GM23338 (cell line): ENCODE measurements around the gene G3BP1. TPM values are rescaled to one million over a fixed set of nuclear protein-coding genes. Genes with fewer than 3 reads are reported as not detected.

Source experiments
- ATAC-seq: fragments of 200-7000 bp; cut with Tn5 transposase; 3 replicates; pipeline ENCODE4 v1.9.1; 2020
- DNase-seq: peaks from one replicate; pipeline ENCODE4 v3.0.0-alpha.2; 2015; ENCODE audit warnings: low spot score
- H2AFZ ChIP-seq: fragments of 200-600 bp; sonication (generic); 2 replicates; pipeline ENCODE4 v1.8.0; 2016; ENCODE audit warnings: antibody characterized with exemption, mild to moderate bottlenecking, moderate library complexity
- H3F3A ChIP-seq: fragments of 200-600 bp; sonication (generic); replicated peaks from 2 replicates; pipeline ENCODE4 v1.8.0; 2017; ENCODE audit warnings: antibody characterized with exemption, mixed run types, low read depth
- H3K27ac ChIP-seq: fragments of 200-600 bp; sonication (generic); 2 replicates; pipeline ENCODE4 v1.6.1; 2016; ENCODE audit warnings: low read depth
- H3K27me3 ChIP-seq: fragments of 200-600 bp; sonication (generic); 2 replicates; pipeline ENCODE4 v1.8.0; 2016; ENCODE audit warnings: mild to moderate bottlenecking, mixed run types, moderate library complexity; ENCODE audit not compliant: insufficient read depth
- H3K36me3 ChIP-seq: fragments of 200-600 bp; sonication (generic); 2 replicates; pipeline ENCODE4 v1.8.0; 2016; ENCODE audit warnings: mild to moderate bottlenecking; ENCODE audit not compliant: insufficient read depth
- H3K4me1 ChIP-seq: fragments of 200-600 bp; sonication (generic); 2 replicates; pipeline ENCODE4 v1.8.0; 2016; ENCODE audit warnings: mild to moderate bottlenecking, moderate library complexity; ENCODE audit not compliant: insufficient read depth
- H3K4me2 ChIP-seq: fragments of 200-600 bp; sonication (generic); 2 replicates; pipeline ENCODE4 v1.7.1; 2017; ENCODE audit warnings: mixed run types
- H3K4me3 ChIP-seq: fragments of 200-600 bp; sonication (generic); 2 replicates; pipeline ENCODE4 v1.6.1; 2016; ENCODE audit warnings: mixed run types
- H3K79me2 ChIP-seq: fragments of 200-600 bp; sonication (generic); replicated peaks from 2 replicates; pipeline ENCODE4 v1.8.0; 2017; ENCODE audit warnings: mild to moderate bottlenecking; ENCODE audit not compliant: insufficient read depth
- H3K9me2 ChIP-seq: fragments of 200-600 bp; sonication (generic); 2 replicates; pipeline ENCODE4 v1.8.0; 2017; ENCODE audit not compliant: insufficient read depth
- H4K20me1 ChIP-seq: fragments of 200-600 bp; sonication (generic); replicated peaks from 2 replicates; pipeline ENCODE4 v1.8.0; 2017; ENCODE audit warnings: mild to moderate bottlenecking; ENCODE audit not compliant: insufficient read depth
- H3K27ac Mint-ChIP-seq: 2 replicates; pipeline ENCODE4 v1.8.0; 2020; ENCODE audit warnings: inconsistent platforms, mild to moderate bottlenecking, moderate library complexity, mixed read lengths
- H3K27me3 Mint-ChIP-seq: 3 replicates; pipeline ENCODE4 v1.8.0; 2022; ENCODE audit warnings: low read depth, mild to moderate bottlenecking, moderate library complexity, mixed read lengths, inconsistent platforms; ENCODE audit not compliant: insufficient read depth, poor library complexity
- H3K36me3 Mint-ChIP-seq: 3 replicates; pipeline ENCODE4 v1.8.0; 2021; ENCODE audit warnings: low read depth, mild to moderate bottlenecking, inconsistent platforms, moderate library complexity, mixed read lengths
- H3K4me1 Mint-ChIP-seq: 3 replicates; pipeline ENCODE4 v1.8.0; 2020; ENCODE audit warnings: mild to moderate bottlenecking, inconsistent platforms, mixed read lengths
- H3K4me3 Mint-ChIP-seq: 3 replicates; pipeline ENCODE4 v1.8.0; 2021; ENCODE audit warnings: moderate library complexity, mild to moderate bottlenecking, inconsistent platforms, mixed read lengths
- H3K9me3 Mint-ChIP-seq: 3 replicates; pipeline ENCODE4 v1.8.0; 2020; ENCODE audit warnings: moderate library complexity, mild to moderate bottlenecking, inconsistent platforms, mixed read lengths
- CREB1 ChIP-seq: fragments of 250-450 bp; sonication (Bioruptor Pico); IDR thresholded peaks from 2 replicates; pipeline ENCODE4 v1.5.0; 2020; ENCODE audit warnings: low read depth, mild to moderate bottlenecking, moderate library complexity
- ETS1 ChIP-seq: IDR thresholded peaks from 2 replicates; pipeline ENCODE4 v1.6.1; 2016; ENCODE audit warnings: antibody characterized with exemption
- EZH2 ChIP-seq: fragments of 200-600 bp; sonication (generic); IDR thresholded peaks from one replicate; pipeline ENCODE4 v1.8.0; 2017; ENCODE audit warnings: antibody characterized with exemption, mild to moderate bottlenecking, low read depth; ENCODE audit not compliant: unreplicated experiment
- EZH2phosphoT487 ChIP-seq: fragments of 200-600 bp; sonication (generic); IDR thresholded peaks from one replicate; pipeline ENCODE4 v1.8.1; 2018; ENCODE audit warnings: antibody characterized with exemption; ENCODE audit not compliant: unreplicated experiment
- JUNB ChIP-seq: IDR thresholded peaks from one replicate; pipeline ENCODE4 v1.6.1; 2016; ENCODE audit warnings: antibody characterized with exemption; ENCODE audit not compliant: unreplicated experiment
- NANOG ChIP-seq: IDR thresholded peaks from 2 replicates; pipeline ENCODE4 v1.6.1; 2016; ENCODE audit warnings: antibody characterized with exemption, borderline replicate concordance
- POLR2AphosphoS5 ChIP-seq: IDR thresholded peaks from 2 replicates; pipeline ENCODE4 v1.6.1; 2016; ENCODE audit warnings: antibody characterized with exemption, low read depth
- REST ChIP-seq: IDR thresholded peaks from one replicate; pipeline ENCODE4 v1.6.1; 2018; ENCODE audit warnings: antibody characterized with exemption; ENCODE audit not compliant: unreplicated experiment
- STAT1 ChIP-seq: IDR thresholded peaks from one replicate; pipeline ENCODE4 v1.6.1; 2016; ENCODE audit warnings: antibody characterized with exemption; ENCODE audit not compliant: unreplicated experiment
- ZNF114 ChIP-seq: fragments of 250-450 bp; sonication (Bioruptor Pico); IDR thresholded peaks from 2 replicates; pipeline ENCODE4 v1.5.0; 2020; ENCODE audit warnings: mild to moderate bottlenecking, moderate library complexity
- ZNF331 ChIP-seq: fragments of 250-450 bp; sonication (Bioruptor Pico); IDR thresholded peaks from 2 replicates; pipeline ENCODE4 v1.5.0; 2020; ENCODE audit warnings: low read depth, mild to moderate bottlenecking, moderate library complexity
- polyA plus RNA-seq: library from polyadenylated mRNA; unstranded; fragments of >200 nt; fragmentation: Nextera tagmentation; extraction: Ambion mirVana; gene quantifications from 2 replicates; pipeline ENCODE4 v1.2.1, GENCODE V29; 2016
- total RNA-seq: library from RNA; depleted of rRNA; stranded (reverse); fragments of >200 nt; shearing (Covaris generic); gene quantifications from 2 replicates; pipeline ENCODE4 v1.2.3, GENCODE V29; 2014
- TF ChIP-seq, protein P1 (sequence below), 2 experiments: fragments of 200-600 bp in 1 of 2; sonication (generic) in 1 of 2; conservative IDR thresholded peaks; 2 replicates each; pipeline versions ENCODE4 v1.5.1 to v1.6.1; 2016 to 2017; ENCODE audit warnings: antibody characterized with exemption in 2 of 2, low read depth in 2 of 2, mild to moderate bottlenecking in 2 of 2, moderate library complexity in 1 of 2
- TF ChIP-seq, protein P2 (sequence below): fragments of 250-450 bp; sonication (Bioruptor Pico); IDR thresholded peaks from 2 replicates; pipeline ENCODE4 v1.5.0; 2020; ENCODE audit warnings: mild to moderate bottlenecking, moderate library complexity

The G3BP1 gene
- total and polyA plus RNA-seq, 2 experiments from 2014 or later: 183 to 323 TPM

DNA sequence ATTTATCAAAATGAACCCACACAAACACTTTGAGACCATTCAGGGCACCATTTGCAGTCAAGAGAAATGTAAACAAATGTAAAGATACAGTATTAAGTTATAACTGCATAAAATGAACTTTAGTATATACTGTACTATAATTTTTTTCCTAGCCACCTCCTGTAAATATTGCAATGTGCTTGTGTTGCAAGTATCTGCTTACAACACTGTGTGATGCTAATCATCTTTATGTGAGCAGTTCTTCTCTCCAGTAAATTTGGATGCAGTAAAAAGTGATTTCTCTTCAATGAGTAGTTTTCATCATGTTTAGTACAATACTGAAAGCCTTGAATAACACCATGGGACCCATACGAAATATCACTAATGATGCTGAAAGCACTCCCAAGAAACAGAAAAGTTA is 9.4 kb downstream of the G3BP1 start:
- Histone ChIP-seq H3F3A (no peaks in the 10 kb centered on the region), H3K27ac (no peak overlapping the region), H4K20me1 (peaks cover 91% of the 10 kb centered on the region), H3K9me2 (no peaks in the 10 kb centered on the region), H3K27me3 (no peaks in the 10 kb centered on the region), H3K4me3 (no peak overlapping the region), H2AFZ (no peak overlapping the region), H3K79me2 (peaks cover 100% of the 10 kb centered on the region), H3K4me1 (peaks cover 59% of the 10 kb centered on the region), H3K36me3 (no peaks in the 10 kb centered on the region), H3K4me2 (peak overlapping the region; percentile 41)
- Mint-ChIP-seq H3K27ac (no peak overlapping the region), H3K4me3 (no peak overlapping the region), H3K36me3 (peaks cover 29% of the 10 kb centered on the region), H3K9me3 (no peaks in the 10 kb centered on the region), H3K4me1 (peaks cover 69% of the 10 kb centered on the region), H3K27me3 (peaks cover 7% of the 10 kb centered on the region)
- DNase-seq (no peak), ATAC-seq (no peak)
- TF ChIP-seq ZNF114 (CRISPR knock-in tag) (no peak), EZH2phosphoT487 (no peak), POLR2AphosphoS5 (no peak), STAT1 (no peak), NANOG (no peak), JUNB (no peak), ZNF331 (CRISPR knock-in tag) (no peak), CREB1 (CRISPR knock-in tag) (no peak), ETS1 (no peak), EZH2 (no peak), REST (no peak)
- TF ChIP-seq, protein P1, sequence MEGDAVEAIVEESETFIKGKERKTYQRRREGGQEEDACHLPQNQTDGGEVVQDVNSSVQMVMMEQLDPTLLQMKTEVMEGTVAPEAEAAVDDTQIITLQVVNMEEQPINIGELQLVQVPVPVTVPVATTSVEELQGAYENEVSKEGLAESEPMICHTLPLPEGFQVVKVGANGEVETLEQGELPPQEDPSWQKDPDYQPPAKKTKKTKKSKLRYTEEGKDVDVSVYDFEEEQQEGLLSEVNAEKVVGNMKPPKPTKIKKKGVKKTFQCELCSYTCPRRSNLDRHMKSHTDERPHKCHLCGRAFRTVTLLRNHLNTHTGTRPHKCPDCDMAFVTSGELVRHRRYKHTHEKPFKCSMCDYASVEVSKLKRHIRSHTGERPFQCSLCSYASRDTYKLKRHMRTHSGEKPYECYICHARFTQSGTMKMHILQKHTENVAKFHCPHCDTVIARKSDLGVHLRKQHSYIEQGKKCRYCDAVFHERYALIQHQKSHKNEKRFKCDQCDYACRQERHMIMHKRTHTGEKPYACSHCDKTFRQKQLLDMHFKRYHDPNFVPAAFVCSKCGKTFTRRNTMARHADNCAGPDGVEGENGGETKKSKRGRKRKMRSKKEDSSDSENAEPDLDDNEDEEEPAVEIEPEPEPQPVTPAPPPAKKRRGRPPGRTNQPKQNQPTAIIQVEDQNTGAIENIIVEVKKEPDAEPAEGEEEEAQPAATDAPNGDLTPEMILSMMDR (conservative IDR thresholded peaks at IDR 0.05; ENCODE audit: low read depth in 2 of 2): no peak
- TF ChIP-seq, protein P2, sequence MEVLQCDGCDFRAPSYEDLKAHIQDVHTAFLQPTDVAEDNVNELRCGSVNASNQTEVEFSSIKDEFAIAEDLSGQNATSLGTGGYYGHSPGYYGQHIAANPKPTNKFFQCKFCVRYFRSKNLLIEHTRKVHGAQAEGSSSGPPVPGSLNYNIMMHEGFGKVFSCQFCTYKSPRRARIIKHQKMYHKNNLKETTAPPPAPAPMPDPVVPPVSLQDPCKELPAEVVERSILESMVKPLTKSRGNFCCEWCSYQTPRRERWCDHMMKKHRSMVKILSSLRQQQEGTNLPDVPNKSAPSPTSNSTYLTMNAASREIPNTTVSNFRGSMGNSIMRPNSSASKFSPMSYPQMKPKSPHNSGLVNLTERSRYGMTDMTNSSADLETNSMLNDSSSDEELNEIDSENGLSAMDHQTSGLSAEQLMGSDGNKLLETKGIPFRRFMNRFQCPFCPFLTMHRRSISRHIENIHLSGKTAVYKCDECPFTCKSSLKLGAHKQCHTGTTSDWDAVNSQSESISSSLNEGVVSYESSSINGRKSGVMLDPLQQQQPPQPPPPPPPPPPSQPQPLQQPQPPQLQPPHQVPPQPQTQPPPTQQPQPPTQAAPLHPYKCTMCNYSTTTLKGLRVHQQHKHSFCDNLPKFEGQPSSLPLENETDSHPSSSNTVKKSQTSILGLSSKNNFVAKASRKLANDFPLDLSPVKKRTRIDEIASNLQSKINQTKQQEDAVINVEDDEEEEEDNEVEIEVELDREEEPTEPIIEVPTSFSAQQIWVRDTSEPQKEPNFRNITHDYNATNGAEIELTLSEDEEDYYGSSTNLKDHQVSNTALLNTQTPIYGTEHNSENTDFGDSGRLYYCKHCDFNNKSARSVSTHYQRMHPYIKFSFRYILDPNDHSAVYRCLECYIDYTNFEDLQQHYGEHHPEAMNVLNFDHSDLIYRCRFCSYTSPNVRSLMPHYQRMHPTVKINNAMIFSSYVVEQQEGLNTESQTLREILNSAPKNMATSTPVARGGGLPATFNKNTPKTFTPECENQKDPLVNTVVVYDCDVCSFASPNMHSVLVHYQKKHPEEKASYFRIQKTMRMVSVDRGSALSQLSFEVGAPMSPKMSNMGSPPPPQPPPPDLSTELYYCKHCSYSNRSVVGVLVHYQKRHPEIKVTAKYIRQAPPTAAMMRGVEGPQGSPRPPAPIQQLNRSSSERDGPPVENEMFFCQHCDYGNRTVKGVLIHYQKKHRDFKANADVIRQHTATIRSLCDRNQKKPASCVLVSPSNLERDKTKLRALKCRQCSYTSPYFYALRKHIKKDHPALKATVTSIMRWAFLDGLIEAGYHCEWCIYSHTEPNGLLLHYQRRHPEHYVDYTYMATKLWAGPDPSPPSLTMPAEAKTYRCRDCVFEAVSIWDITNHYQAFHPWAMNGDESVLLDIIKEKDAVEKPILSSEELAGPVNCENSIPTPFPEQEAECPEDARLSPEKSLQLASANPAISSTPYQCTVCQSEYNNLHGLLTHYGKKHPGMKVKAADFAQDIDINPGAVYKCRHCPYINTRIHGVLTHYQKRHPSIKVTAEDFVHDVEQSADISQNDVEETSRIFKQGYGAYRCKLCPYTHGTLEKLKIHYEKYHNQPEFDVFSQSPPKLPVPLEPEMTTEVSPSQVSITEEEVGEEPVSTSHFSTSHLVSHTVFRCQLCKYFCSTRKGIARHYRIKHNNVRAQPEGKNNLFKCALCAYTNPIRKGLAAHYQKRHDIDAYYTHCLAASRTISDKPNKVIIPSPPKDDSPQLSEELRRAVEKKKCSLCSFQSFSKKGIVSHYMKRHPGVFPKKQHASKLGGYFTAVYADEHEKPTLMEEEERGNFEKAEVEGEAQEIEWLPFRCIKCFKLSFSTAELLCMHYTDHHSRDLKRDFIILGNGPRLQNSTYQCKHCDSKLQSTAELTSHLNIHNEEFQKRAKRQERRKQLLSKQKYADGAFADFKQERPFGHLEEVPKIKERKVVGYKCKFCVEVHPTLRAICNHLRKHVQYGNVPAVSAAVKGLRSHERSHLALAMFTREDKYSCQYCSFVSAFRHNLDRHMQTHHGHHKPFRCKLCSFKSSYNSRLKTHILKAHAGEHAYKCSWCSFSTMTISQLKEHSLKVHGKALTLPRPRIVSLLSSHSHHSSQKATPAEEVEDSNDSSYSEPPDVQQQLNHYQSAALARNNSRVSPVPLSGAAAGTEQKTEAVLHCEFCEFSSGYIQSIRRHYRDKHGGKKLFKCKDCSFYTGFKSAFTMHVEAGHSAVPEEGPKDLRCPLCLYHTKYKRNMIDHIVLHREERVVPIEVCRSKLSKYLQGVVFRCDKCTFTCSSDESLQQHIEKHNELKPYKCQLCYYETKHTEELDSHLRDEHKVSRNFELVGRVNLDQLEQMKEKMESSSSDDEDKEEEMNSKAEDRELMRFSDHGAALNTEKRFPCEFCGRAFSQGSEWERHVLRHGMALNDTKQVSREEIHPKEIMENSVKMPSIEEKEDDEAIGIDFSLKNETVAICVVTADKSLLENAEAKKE (CRISPR knock-in tag): no peak
